Neural cell (in vitro differentiated cells): ENCODE results near the gene SGSM1. TPM values are rescaled to one million over a fixed set of nuclear protein-coding genes. Genes with fewer than 3 reads are reported as not detected.

Experiments used
- H2AFZ ChIP-seq: fragments of 200-600, 300-800 bp; sonication (generic), shearing (Covaris generic); 2 replicates; pipeline ENCODE4 v1.6.0; 2014; ENCODE audit warnings: low read depth, mild to moderate bottlenecking, antibody characterized with exemption, low read length, moderate library complexity
- H3F3A ChIP-seq: fragments of 200-600 bp; shearing (Covaris generic); 2 replicates; pipeline ENCODE4 v1.6.1; 2016; ENCODE audit warnings: mild to moderate bottlenecking, moderate library complexity, mixed read lengths, antibody characterized with exemption, low read length; ENCODE audit not compliant: insufficient read depth, poor library complexity, severe bottlenecking
- H3K27ac ChIP-seq: fragments of 200-600, 300-800 bp; sonication (generic), shearing (Covaris generic); 2 replicates; pipeline ENCODE4 v1.5.1; 2014; ENCODE audit warnings: mild to moderate bottlenecking, low read length, moderate library complexity
- H3K27me3 ChIP-seq: fragments of 300-800, 200-600 bp; sonication (generic), shearing (Covaris generic); 2 replicates; pipeline ENCODE4 v1.6.0; 2014; ENCODE audit warnings: mild to moderate bottlenecking, low read depth, low read length, moderate library complexity; ENCODE audit not compliant: insufficient read depth
- H3K36me3 ChIP-seq: fragments of 300-800, 200-600 bp; sonication (generic), shearing (Covaris generic); 2 replicates; pipeline ENCODE4 v1.5.1; 2014; ENCODE audit warnings: mild to moderate bottlenecking, antibody characterized with exemption, low read length, moderate library complexity; ENCODE audit not compliant: insufficient read depth
- H3K4me2 ChIP-seq: fragments of 300-800, 200-600 bp; sonication (generic), shearing (Covaris generic); 2 replicates; pipeline ENCODE4 v1.6.0; 2014; ENCODE audit warnings: mild to moderate bottlenecking, low read length
- H3K4me3 ChIP-seq: fragments of 300-800, 200-600 bp; sonication (generic), shearing (Covaris generic); 2 replicates; pipeline ENCODE4 v1.5.1; 2014; ENCODE audit warnings: mild to moderate bottlenecking, low read length, moderate library complexity
- H3K79me2 ChIP-seq: fragments of 200-600 bp; shearing (Covaris generic); replicated peaks from 2 replicates; pipeline ENCODE4 v1.6.0; 2014; ENCODE audit warnings: mild to moderate bottlenecking, low read length, moderate library complexity; ENCODE audit not compliant: insufficient read depth
- H3K9ac ChIP-seq: fragments of 300-800, 200-600 bp; sonication (generic), shearing (Covaris generic); 2 replicates; pipeline ENCODE4 v1.6.1; 2016; ENCODE audit warnings: mild to moderate bottlenecking, low read length, mixed read lengths
- H3K9me2 ChIP-seq: fragments of 200-600 bp; shearing (Covaris generic); 2 replicates; pipeline ENCODE4 v1.6.1; 2016; ENCODE audit warnings: mild to moderate bottlenecking, low read length, mixed read lengths; ENCODE audit not compliant: insufficient read depth
- H3K9me3 ChIP-seq: fragments of 200-600, 300-800 bp; sonication (generic), shearing (Covaris generic); 2 replicates; pipeline ENCODE4 v1.6.1; 2016; ENCODE audit warnings: mild to moderate bottlenecking, mixed run types, low read length, moderate library complexity, mixed read lengths
- H4K20me1 ChIP-seq: fragments of 200-600 bp; shearing (Covaris generic); 2 replicates; pipeline ENCODE4 v1.6.1; 2016; ENCODE audit warnings: mild to moderate bottlenecking, mixed run types; ENCODE audit not compliant: insufficient read depth
- EP300 ChIP-seq: fragments of 450-650 bp; conservative IDR thresholded peaks from 2 replicates; pipeline ENCODE4 v1.6.1; 2014; ENCODE audit warnings: antibody characterized with exemption, mild to moderate bottlenecking, moderate library complexity; ENCODE audit not compliant: poor library complexity, severe bottlenecking
- EZH2 ChIP-seq: fragments of 200-600, 300-800 bp; shearing (Covaris generic), sonication (generic); IDR thresholded peaks from 2 replicates; pipeline ENCODE4 v1.6.1; 2014; ENCODE audit warnings: antibody characterized with exemption, low read length, borderline replicate concordance, mild to moderate bottlenecking; ENCODE audit not compliant: insufficient read depth, poor library complexity, severe bottlenecking
- MXI1 ChIP-seq: fragments of 450-650 bp; conservative IDR thresholded peaks from 2 replicates; pipeline ENCODE4 v1.6.1; 2014; ENCODE audit warnings: antibody characterized with exemption, mild to moderate bottlenecking; ENCODE audit not compliant: poor library complexity, severe bottlenecking
- POLR2AphosphoS5 ChIP-seq: IDR thresholded peaks from 2 replicates; pipeline ENCODE4 v1.6.1; 2012
- RAD21 ChIP-seq: fragments of 450-650 bp; conservative IDR thresholded peaks from 2 replicates; pipeline ENCODE4 v1.6.1; 2014; ENCODE audit warnings: antibody characterized with exemption, mild to moderate bottlenecking, moderate library complexity
- SMC3 ChIP-seq: fragments of 450-650 bp; conservative IDR thresholded peaks from 2 replicates; pipeline ENCODE4 v1.6.1; 2014; ENCODE audit warnings: antibody characterized with exemption, mild to moderate bottlenecking, moderate library complexity; ENCODE audit not compliant: poor library complexity
- TAF1 ChIP-seq: IDR thresholded peaks from 2 replicates; pipeline ENCODE4 v1.6.1; 2012; ENCODE audit warnings: low read depth
- polyA plus RNA-seq: library from polyadenylated mRNA; depleted of rRNA; stranded (reverse); fragments of >200 nt; gene quantifications from 2 replicates; pipeline ENCODE4 v1.2.3, GENCODE V29; 2014
- TF ChIP-seq, protein P1 (sequence below): IDR thresholded peaks from 2 replicates; pipeline ENCODE4 v1.6.1; 2012; ENCODE audit warnings: borderline replicate concordance
- TF ChIP-seq, protein P2 (sequence below): fragments of 450-650 bp; IDR thresholded peaks from 2 replicates; pipeline ENCODE4 v1.5.1; 2014; ENCODE audit warnings: antibody characterized with exemption, mild to moderate bottlenecking, moderate library complexity; ENCODE audit not compliant: poor library complexity, severe bottlenecking

Gene SGSM1
- polyA plus RNA-seq, 1 donor from 2014 or later, result 7.5 TPM

DNA sequence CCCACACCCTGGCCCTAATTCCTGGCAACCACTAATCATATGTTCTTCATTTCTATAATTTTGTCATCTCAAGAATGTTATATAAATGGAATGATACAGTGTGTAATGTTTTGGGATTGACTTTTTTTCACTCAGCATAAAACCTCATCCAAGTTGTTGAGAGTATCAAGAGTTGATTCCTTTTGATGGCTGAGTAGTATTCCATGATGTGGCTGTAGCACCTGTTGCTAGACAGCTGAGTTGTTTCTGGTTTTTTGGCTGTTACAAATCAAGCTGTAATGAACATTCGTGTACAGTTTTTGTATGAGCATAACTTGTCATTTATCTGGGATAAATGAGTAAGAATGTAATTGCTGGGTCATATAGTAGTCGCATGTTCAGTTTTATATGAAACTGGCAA is 81.2 kb downstream of the SGSM1 start:
- no peak for TF ChIP-seq SMC3
- no peak for TF ChIP-seq EZH2
- TF ChIP-seq EP300, result no peak
- no peak for TF ChIP-seq RAD21
- no peak for TF ChIP-seq POLR2AphosphoS5
- no peak for TF ChIP-seq TAF1
- no peak for TF ChIP-seq MXI1
- TF ChIP-seq, protein P1, sequence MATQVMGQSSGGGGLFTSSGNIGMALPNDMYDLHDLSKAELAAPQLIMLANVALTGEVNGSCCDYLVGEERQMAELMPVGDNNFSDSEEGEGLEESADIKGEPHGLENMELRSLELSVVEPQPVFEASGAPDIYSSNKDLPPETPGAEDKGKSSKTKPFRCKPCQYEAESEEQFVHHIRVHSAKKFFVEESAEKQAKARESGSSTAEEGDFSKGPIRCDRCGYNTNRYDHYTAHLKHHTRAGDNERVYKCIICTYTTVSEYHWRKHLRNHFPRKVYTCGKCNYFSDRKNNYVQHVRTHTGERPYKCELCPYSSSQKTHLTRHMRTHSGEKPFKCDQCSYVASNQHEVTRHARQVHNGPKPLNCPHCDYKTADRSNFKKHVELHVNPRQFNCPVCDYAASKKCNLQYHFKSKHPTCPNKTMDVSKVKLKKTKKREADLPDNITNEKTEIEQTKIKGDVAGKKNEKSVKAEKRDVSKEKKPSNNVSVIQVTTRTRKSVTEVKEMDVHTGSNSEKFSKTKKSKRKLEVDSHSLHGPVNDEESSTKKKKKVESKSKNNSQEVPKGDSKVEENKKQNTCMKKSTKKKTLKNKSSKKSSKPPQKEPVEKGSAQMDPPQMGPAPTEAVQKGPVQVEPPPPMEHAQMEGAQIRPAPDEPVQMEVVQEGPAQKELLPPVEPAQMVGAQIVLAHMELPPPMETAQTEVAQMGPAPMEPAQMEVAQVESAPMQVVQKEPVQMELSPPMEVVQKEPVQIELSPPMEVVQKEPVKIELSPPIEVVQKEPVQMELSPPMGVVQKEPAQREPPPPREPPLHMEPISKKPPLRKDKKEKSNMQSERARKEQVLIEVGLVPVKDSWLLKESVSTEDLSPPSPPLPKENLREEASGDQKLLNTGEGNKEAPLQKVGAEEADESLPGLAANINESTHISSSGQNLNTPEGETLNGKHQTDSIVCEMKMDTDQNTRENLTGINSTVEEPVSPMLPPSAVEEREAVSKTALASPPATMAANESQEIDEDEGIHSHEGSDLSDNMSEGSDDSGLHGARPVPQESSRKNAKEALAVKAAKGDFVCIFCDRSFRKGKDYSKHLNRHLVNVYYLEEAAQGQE, result no peak
- TF ChIP-seq, protein P2, sequence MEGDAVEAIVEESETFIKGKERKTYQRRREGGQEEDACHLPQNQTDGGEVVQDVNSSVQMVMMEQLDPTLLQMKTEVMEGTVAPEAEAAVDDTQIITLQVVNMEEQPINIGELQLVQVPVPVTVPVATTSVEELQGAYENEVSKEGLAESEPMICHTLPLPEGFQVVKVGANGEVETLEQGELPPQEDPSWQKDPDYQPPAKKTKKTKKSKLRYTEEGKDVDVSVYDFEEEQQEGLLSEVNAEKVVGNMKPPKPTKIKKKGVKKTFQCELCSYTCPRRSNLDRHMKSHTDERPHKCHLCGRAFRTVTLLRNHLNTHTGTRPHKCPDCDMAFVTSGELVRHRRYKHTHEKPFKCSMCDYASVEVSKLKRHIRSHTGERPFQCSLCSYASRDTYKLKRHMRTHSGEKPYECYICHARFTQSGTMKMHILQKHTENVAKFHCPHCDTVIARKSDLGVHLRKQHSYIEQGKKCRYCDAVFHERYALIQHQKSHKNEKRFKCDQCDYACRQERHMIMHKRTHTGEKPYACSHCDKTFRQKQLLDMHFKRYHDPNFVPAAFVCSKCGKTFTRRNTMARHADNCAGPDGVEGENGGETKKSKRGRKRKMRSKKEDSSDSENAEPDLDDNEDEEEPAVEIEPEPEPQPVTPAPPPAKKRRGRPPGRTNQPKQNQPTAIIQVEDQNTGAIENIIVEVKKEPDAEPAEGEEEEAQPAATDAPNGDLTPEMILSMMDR, result no peak
- H3K36me3 ChIP-seq, result no peaks in the 10 kb centered on the region
- H2AFZ ChIP-seq, result no peak overlapping the region
- H3K27ac ChIP-seq, result no peak overlapping the region
- H3K4me2 ChIP-seq, result no peak overlapping the region
- no peak overlapping the region for H3K4me3 ChIP-seq
- H3K9me2 ChIP-seq, result no peaks in the 10 kb centered on the region
- no peaks in the 10 kb centered on the region for H3K79me2 ChIP-seq
- H3K9ac ChIP-seq, result no peak overlapping the region
- no peaks in the 10 kb centered on the region for H3K9me3 ChIP-seq
- no peaks in the 10 kb centered on the region for H3K27me3 ChIP-seq
- H3F3A ChIP-seq, result no peaks in the 10 kb centered on the region
- H4K20me1 ChIP-seq, result no peaks in the 10 kb centered on the region

DNA sequence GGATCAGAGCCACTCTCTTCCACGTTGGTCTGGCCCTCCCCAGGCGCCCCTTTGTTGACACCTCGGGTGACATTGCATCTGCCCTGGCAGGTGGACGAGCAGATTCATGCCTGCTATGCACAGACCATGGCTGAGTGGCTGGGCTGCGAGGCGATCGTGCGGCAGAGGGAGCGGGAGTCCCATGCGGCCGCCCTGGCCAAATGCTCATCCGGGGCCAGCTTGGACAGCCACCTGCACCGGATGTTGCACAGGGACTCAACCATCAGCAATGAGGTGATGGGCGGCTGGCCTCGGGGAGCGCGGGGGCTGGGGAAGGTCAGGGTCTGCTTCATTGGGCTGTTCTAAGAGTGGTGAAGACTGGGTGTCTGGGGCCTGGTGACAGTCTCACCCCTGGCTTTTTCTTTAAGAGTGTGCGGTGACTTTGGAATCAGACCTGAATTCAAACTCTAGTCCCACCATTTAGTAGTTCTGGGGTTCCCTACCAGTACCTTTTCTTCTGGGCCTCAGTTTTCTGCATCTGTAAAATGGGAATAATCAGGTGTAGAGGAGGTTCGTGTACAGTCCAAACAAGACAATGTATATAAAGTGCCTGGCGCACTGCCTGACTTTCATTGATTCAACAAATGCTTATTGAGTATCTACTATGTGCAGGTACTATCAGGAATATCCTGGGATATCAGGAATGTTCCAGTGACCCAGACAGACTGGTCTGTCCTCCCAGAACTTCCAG is 87.5 kb downstream of the SGSM1 start:
- no peak overlapping the region for H3K9ac ChIP-seq
- peaks cover 5% of the 10 kb centered on the region for H3K36me3 ChIP-seq
- H3K79me2 ChIP-seq, result no peaks in the 10 kb centered on the region
- no peaks in the 10 kb centered on the region for H3K27me3 ChIP-seq
- H3K27ac ChIP-seq, result no peak overlapping the region
- H3K4me3 ChIP-seq, result no peak overlapping the region
- H3K9me3 ChIP-seq, result no peaks in the 10 kb centered on the region
- no peak for TF ChIP-seq POLR2AphosphoS5
- H3F3A ChIP-seq, result no peaks in the 10 kb centered on the region
- H4K20me1 ChIP-seq, result no peaks in the 10 kb centered on the region
- no peak overlapping the region for H3K4me2 ChIP-seq
- no peaks in the 10 kb centered on the region for H3K9me2 ChIP-seq
- no peak overlapping the region for H2AFZ ChIP-seq
